Erythroblast (primary cell): Measurements from ENCODE around the gene HOXD13.

Source experiments
- GATA1 ChIP-seq: IDR thresholded peaks from 2 replicates; pipeline ENCODE4 v1.6.1; 2011; ENCODE audit warnings: low read depth, mild to moderate bottlenecking, control low read depth, low read length, moderate library complexity
- POLR2A ChIP-seq: IDR thresholded peaks from 2 replicates; pipeline ENCODE4 v1.6.1; 2011; ENCODE audit warnings: mild to moderate bottlenecking, low read length

DNA sequence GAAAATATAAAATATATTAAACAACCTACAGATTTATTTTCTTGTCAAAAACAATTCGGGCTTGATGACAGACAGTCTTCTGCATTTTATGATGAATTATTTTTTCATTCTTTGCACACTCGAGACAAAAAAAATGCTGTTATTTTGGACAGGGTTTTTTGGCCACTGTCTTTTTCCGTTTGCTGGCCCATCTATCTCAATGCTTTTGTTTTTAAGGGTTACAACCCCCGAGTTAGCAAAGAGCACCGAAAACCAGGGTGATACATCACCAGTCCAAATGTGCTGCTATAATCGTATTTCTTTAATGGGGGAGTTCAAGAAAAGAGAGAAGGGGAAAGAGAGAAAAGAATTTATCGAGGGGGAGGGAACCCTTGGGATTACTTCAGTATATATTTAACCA lies 16.5 kb upstream of the HOXD13 start:
- TF ChIP-seq POLR2A (no peak), GATA1 (no peak)
